ENCODE results near the gene LIMK2.
A peak's percentile ranks its signal among the peaks of the same experiment; 100 is the strongest.
"Not testable (repeated sequence)": the region's sequence is repeated elsewhere in the genome, so short reads cannot be mapped to it uniquely, and the experiment has no call there.

The LIMK2 gene

GRCh38 chr22:31211862-31212730, at the start of gene LIMK2:
TSS of gene LIMK2 (plus strand) at chr22:31212298. CDS start at chr22:31212409, 111 bp downstream.
- peak; percentile 90 to 94 for DNase-seq (ENCODE audit: low read depth in 2 of 2)

- no peak for DNase-seq (ENCODE audit: low read depth in 2 of 2)
Observed at GRCh38 chr22:31170971-31171370, 41.1 kb upstream of the LIMK2 start.

GRCh38 chr22:31171734-31172133, 40.4 kb upstream of the LIMK2 start:
- not testable (repeated sequence) for DNase-seq (ENCODE audit: low read depth in 2 of 2)

GRCh38 chr22:31173386-31174145, 38.5 kb upstream of the LIMK2 start:
- no peak for DNase-seq (ENCODE audit: low read depth in 2 of 2)

GRCh38 chr22:31176923-31177322, 35.2 kb upstream of the LIMK2 start:
- DNase-seq (ENCODE audit: low read depth in 2 of 2): no peak

GRCh38 chr22:31177420-31178162, 34.5 kb upstream of the LIMK2 start:
- no peak for DNase-seq (ENCODE audit: low read depth in 2 of 2)

GRCh38 chr22:31178859-31179258, 33.2 kb upstream of the LIMK2 start:
- DNase-seq (ENCODE audit: low read depth in 2 of 2): no peak

- no peak for DNase-seq (ENCODE audit: low read depth in 2 of 2)
Observed at GRCh38 chr22:31179345-31179744, 32.8 kb upstream of the LIMK2 start.

- DNase-seq (ENCODE audit: low read depth in 2 of 2): no peak
Observed at GRCh38 chr22:31184015-31184414, 28.1 kb upstream of the LIMK2 start.

GRCh38 chr22:31185056-31185455, 27.0 kb upstream of the LIMK2 start:
- no peak for DNase-seq (ENCODE audit: low read depth in 2 of 2)

- DNase-seq (ENCODE audit: low read depth in 2 of 2): no peak
Observed at GRCh38 chr22:31187627-31188026, 24.5 kb upstream of the LIMK2 start.

GRCh38 chr22:31192513-31192912, 19.6 kb upstream of the LIMK2 start:
- no peak for DNase-seq (ENCODE audit: low read depth in 2 of 2)

- no peak for DNase-seq (ENCODE audit: low read depth in 2 of 2)
Observed at GRCh38 chr22:31193092-31193491, 19.0 kb upstream of the LIMK2 start.

GRCh38 chr22:31194681-31195080, 17.4 kb upstream of the LIMK2 start:
- DNase-seq (ENCODE audit: low read depth in 2 of 2): not testable (repeated sequence)

- no peak for DNase-seq (ENCODE audit: low read depth in 2 of 2)
Observed at GRCh38 chr22:31199187-31199586, 12.9 kb upstream of the LIMK2 start.

GRCh38 chr22:31204352-31204984, 7.6 kb upstream of the LIMK2 start:
- not testable (repeated sequence) for DNase-seq (ENCODE audit: low read depth in 2 of 2)

- not testable (repeated sequence) for DNase-seq (ENCODE audit: low read depth in 2 of 2)
Observed at GRCh38 chr22:31205059-31205458, 7.0 kb upstream of the LIMK2 start.

GRCh38 chr22:31206460-31206859, 5.6 kb upstream of the LIMK2 start:
- DNase-seq (ENCODE audit: low read depth in 2 of 2): not testable (repeated sequence)

GRCh38 chr22:31206896-31207687, 5.0 kb upstream of the LIMK2 start:
- DNase-seq (ENCODE audit: low read depth in 2 of 2): no peak

- DNase-seq (ENCODE audit: low read depth in 2 of 2): no peak
Observed at GRCh38 chr22:31210556-31211421, 1.3 kb upstream of the LIMK2 start.

All from stimulated activated CD8-positive, alpha-beta memory T cell treated with anti-CD3 and anti-CD28 coated beads, Interleukin-15, amount 100 ng/mL, for 4 hours (primary cell).